Kidney epithelial cell (primary cell): Measurements from ENCODE around the gene ZFHX3. TPM values are rescaled to one million over a fixed set of nuclear protein-coding genes. Genes with fewer than 3 reads are reported as not detected.

Experiments used
- DNase-seq: peaks from one replicate; pipeline ENCODE4 v3.0.0-alpha.2; 2010; ENCODE audit warnings: low read depth
- H3K27me3 ChIP-seq: 2 replicates; pipeline ENCODE4 v1.6.0; 2011; ENCODE audit warnings: low read length; ENCODE audit not compliant: control insufficient read depth, insufficient read depth
- H3K36me3 ChIP-seq: 2 replicates; pipeline ENCODE4 v1.5.1; 2011; ENCODE audit warnings: low read length; ENCODE audit not compliant: control insufficient read depth, insufficient read depth
- H3K4me3 ChIP-seq: 2 replicates; pipeline ENCODE4 v1.5.1; 2011; ENCODE audit warnings: low read depth, mild to moderate bottlenecking, control low read depth, low read length
- CTCF ChIP-seq: IDR thresholded peaks from 2 replicates; pipeline ENCODE4 v1.5.1; 2011; ENCODE audit warnings: mild to moderate bottlenecking, moderate library complexity, low read length, control low read depth, inconsistent platforms; ENCODE audit not compliant: insufficient read depth, poor library complexity, severe bottlenecking
- total RNA-seq: library from RNA; depleted of rRNA; stranded (reverse); fragments of >200 nt; gene quantifications from 2 replicates; pipeline ENCODE4 v1.2.3, GENCODE V29; 2015

The ZFHX3 gene
- total RNA-seq, 1 donor from 2014 or later = 19.9 TPM

- no peak overlapping the region for H3K4me3 ChIP-seq
- DNase-seq = no peak
- no peaks in the 10 kb centered on the region for H3K36me3 ChIP-seq
- H3K27me3 ChIP-seq = no peaks in the 10 kb centered on the region
- TF ChIP-seq CTCF = no peak
These were observed 149.6 kb downstream of the ZFHX3 start for GRCh38 chr16:72898216-72898825.

GRCh38 chr16:72897707-72898106 lies 150.2 kb downstream of the ZFHX3 start:
- Histone ChIP-seq H3K36me3 (no peaks in the 10 kb centered on the region), H3K4me3 (no peak overlapping the region), H3K27me3 (no peaks in the 10 kb centered on the region)
- TF ChIP-seq CTCF = no peak
- DNase-seq = no peak

GRCh38 chr16:72896485-72897118 lies 151.3 kb downstream of the ZFHX3 start:
- TF ChIP-seq CTCF = no peak
- DNase-seq = no peak
- Histone ChIP-seq H3K4me3 (no peak overlapping the region), H3K36me3 (no peaks in the 10 kb centered on the region), H3K27me3 (no peaks in the 10 kb centered on the region)

GRCh38 chr16:72895951-72896350 lies 152.0 kb downstream of the ZFHX3 start:
- Histone ChIP-seq H3K27me3 (no peaks in the 10 kb centered on the region), H3K4me3 (no peak overlapping the region), H3K36me3 (no peaks in the 10 kb centered on the region)
- no peak for DNase-seq
- TF ChIP-seq CTCF = no peak

- Histone ChIP-seq H3K4me3 (no peak overlapping the region), H3K27me3 (no peaks in the 10 kb centered on the region)
These were observed 153.4 kb downstream of the ZFHX3 start for GRCh38 chr16:72894293-72895151.

More at GRCh38 chr16:72894293-72895151, 153.4 kb downstream of the ZFHX3 start:
- H3K36me3 ChIP-seq = peaks cover 1% of the 10 kb centered on the region
- no peak for DNase-seq
- TF ChIP-seq CTCF = no peak
